Keratinocyte (primary cell): ENCODE data around the gene CARD6. TPM values are rescaled to one million over a fixed set of nuclear protein-coding genes. Genes with fewer than 3 reads are reported as not detected.
"Not testable (repeated sequence)": the region's sequence is repeated elsewhere in the genome, so short reads cannot be mapped to it uniquely, and the experiment has no call there.

Source experiments
- DNase-seq: peaks from one replicate; pipeline ENCODE4 v3.0.0-alpha.2; 2011; ENCODE audit warnings: low read depth, missing footprints, low spot score
- FAIRE-seq: peaks from 2 replicates; lab custom pipeline; 2011; peaks lifted over from hg19 to GRCh38; lab: Jason Lieb, UNC
- H2AFZ ChIP-seq: 2 replicates; pipeline ENCODE4 v1.6.0; 2012; ENCODE audit warnings: low read length, control low read depth, inconsistent platforms; ENCODE audit not compliant: control insufficient read depth
- H3K27ac ChIP-seq: 2 replicates; pipeline ENCODE4 v1.5.1; 2011; ENCODE audit warnings: low read length; ENCODE audit not compliant: control insufficient read depth, insufficient read depth
- H3K27me3 ChIP-seq: 3 replicates; pipeline ENCODE4 v1.6.0; 2011; ENCODE audit warnings: low read length; ENCODE audit not compliant: control insufficient read depth, insufficient read depth; ENCODE audit errors: extremely low read depth
- H3K36me3 ChIP-seq, 2 experiments: 2 replicates in 1 of 2; 3 replicates in 1 of 2; pipeline ENCODE4 v1.5.1; 2011; ENCODE audit warnings: low read length in 2 of 2, mild to moderate bottlenecking in 1 of 2; ENCODE audit not compliant: control insufficient read depth in 2 of 2, insufficient read depth in 2 of 2; ENCODE audit errors: extremely low read depth in 1 of 2
- H3K4me1 ChIP-seq: 3 replicates; pipeline ENCODE4 v1.5.1; 2011; ENCODE audit warnings: low read length; ENCODE audit not compliant: control insufficient read depth, insufficient read depth; ENCODE audit errors: extremely low read depth
- H3K4me2 ChIP-seq: 3 replicates; pipeline ENCODE4 v1.6.0; 2011; ENCODE audit warnings: low read depth, low read length; ENCODE audit not compliant: control insufficient read depth, insufficient read depth; ENCODE audit errors: extremely low read depth
- H3K4me3 ChIP-seq, 3 experiments: fragments of 200-600 bp in 1 of 3; sonication (generic) in 1 of 3; 2 replicates in 2 of 3; 3 replicates in 1 of 3; pipeline ENCODE4 v1.5.1; 2011 to 2016; ENCODE audit warnings: low read length in 3 of 3, mild to moderate bottlenecking in 3 of 3, control low read depth in 2 of 3, inconsistent platforms in 1 of 3, low read depth in 1 of 3, mixed read lengths in 1 of 3, mixed run types in 1 of 3, moderate library complexity in 1 of 3; ENCODE audit not compliant: control insufficient read depth in 2 of 3, insufficient read depth in 2 of 3; ENCODE audit errors: extremely low read depth in 1 of 3
- H3K79me2 ChIP-seq: 2 replicates; pipeline ENCODE4 v1.6.0; 2012; ENCODE audit warnings: low read length; ENCODE audit not compliant: control insufficient read depth, insufficient read depth
- H3K9ac ChIP-seq: 3 replicates; pipeline ENCODE4 v1.6.0; 2011; ENCODE audit warnings: low read length; ENCODE audit not compliant: control insufficient read depth, insufficient read depth; ENCODE audit errors: extremely low read depth
- H3K9me1 ChIP-seq: 3 replicates; pipeline ENCODE4 v1.6.0; 2011; ENCODE audit warnings: low read length; ENCODE audit not compliant: control insufficient read depth, insufficient read depth; ENCODE audit errors: extremely low read depth
- H3K9me3 ChIP-seq: 2 replicates; pipeline ENCODE4 v1.5.1; 2012; ENCODE audit warnings: low read depth, low read length; ENCODE audit not compliant: control insufficient read depth
- H4K20me1 ChIP-seq: 3 replicates; pipeline ENCODE4 v1.6.0; 2011; ENCODE audit warnings: low read length; ENCODE audit not compliant: control insufficient read depth, insufficient read depth; ENCODE audit errors: extremely low read depth
- EZH2 ChIP-seq: IDR thresholded peaks from one replicate; pipeline ENCODE4 v1.6.1; 2012; ENCODE audit warnings: inconsistent platforms, mild to moderate bottlenecking, low read length, moderate library complexity
- dilution Hi-C: fragments of 300-500 bp; cut with MboI; formaldehyde crosslinking; loops from one replicate; pipeline ENCODE4 v1.7.0; 2020; ENCODE audit warnings: low sequenced_read_pairs; ENCODE audit not compliant: extremely low pct_ligation_motif_present
- polyA plus RNA-seq, 5 experiments: library from polyadenylated mRNA; depleted of rRNA in 3 of 5; stranded (reverse) in 3 of 5; stranded (forward) in 1 of 5; unstranded in 1 of 5; fragments of >200 nt; gene quantifications; 1 replicate in 1 of 5; 2 replicates in 3 of 5; 3 replicates in 1 of 5; pipeline versions ENCODE4 v1.2.1 to v1.2.3, GENCODE V29; 2011 to 2012; ENCODE audit warnings: missing spikeins in 2 of 5, low read depth in 1 of 5, low replicate concordance in 1 of 5
- TF ChIP-seq, protein P1 (sequence below), 3 experiments: IDR thresholded peaks in 1 of 3; conservative IDR thresholded peaks in 1 of 3; optimal IDR thresholded peaks in 1 of 3; 2 replicates in 2 of 3; 3 replicates in 1 of 3; pipeline versions ENCODE3 to v1.5.1; 2011; ENCODE audit warnings: low read length in 3 of 3, mild to moderate bottlenecking in 3 of 3, moderate library complexity in 2 of 3, control low read depth in 1 of 3, inconsistent platforms in 1 of 3; ENCODE audit not compliant: insufficient read depth in 2 of 3; ENCODE audit errors: extremely low read depth in 1 of 3

CARD6 gene
- polyA plus RNA-seq, 1 donor (not counting 4 experiments of a cell fraction or from before 2014, with no cell fraction given) = 4.4 TPM

DNA sequence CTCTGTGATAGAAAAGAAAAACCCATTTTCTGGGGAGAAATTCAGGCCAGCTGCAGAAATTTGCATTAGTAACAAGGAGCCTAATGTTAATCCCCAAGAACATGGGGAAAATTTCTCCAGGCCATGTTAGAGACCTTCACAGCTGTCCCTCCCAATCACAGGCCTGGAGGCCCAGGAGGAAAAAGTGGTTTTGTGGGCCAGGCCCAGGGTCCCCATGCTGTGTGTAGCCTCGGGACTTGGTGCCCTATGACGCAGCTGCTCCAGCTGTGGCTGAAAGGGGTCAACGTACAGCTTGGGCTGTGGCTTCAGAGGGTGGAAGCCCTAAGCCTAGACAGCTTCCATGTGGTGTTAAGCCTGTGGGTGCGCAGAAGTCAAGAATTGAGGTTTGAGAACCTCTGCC is 41.1 kb downstream of the CARD6 start:
- TF ChIP-seq, protein P1, sequence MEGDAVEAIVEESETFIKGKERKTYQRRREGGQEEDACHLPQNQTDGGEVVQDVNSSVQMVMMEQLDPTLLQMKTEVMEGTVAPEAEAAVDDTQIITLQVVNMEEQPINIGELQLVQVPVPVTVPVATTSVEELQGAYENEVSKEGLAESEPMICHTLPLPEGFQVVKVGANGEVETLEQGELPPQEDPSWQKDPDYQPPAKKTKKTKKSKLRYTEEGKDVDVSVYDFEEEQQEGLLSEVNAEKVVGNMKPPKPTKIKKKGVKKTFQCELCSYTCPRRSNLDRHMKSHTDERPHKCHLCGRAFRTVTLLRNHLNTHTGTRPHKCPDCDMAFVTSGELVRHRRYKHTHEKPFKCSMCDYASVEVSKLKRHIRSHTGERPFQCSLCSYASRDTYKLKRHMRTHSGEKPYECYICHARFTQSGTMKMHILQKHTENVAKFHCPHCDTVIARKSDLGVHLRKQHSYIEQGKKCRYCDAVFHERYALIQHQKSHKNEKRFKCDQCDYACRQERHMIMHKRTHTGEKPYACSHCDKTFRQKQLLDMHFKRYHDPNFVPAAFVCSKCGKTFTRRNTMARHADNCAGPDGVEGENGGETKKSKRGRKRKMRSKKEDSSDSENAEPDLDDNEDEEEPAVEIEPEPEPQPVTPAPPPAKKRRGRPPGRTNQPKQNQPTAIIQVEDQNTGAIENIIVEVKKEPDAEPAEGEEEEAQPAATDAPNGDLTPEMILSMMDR (optimal IDR thresholded peaks at IDR 0.05 in 1 of 3, IDR thresholded peaks at IDR 0.05 in 1 of 3, conservative IDR thresholded peaks at IDR 0.05 in 1 of 3; ENCODE audit: extremely low read depth in 1 of 3, insufficient read depth in 2 of 3, low read length in 3 of 3) = no peak
- TF ChIP-seq EZH2 = no peak
- Histone ChIP-seq H3K27me3 (no peaks in the 10 kb centered on the region), H3K27ac (no peak overlapping the region), H3K4me3 (no peak overlapping the region), H3K9ac (no peak overlapping the region), H3K9me3 (peaks cover 5% of the 10 kb centered on the region), H2AFZ (no peak overlapping the region), H3K4me2 (no peak overlapping the region), H3K4me1 (no peaks in the 10 kb centered on the region), H3K79me2 (no peaks in the 10 kb centered on the region), H4K20me1 (no peaks in the 10 kb centered on the region), H3K9me1 (no peaks in the 10 kb centered on the region), H3K36me3 (no peaks in the 10 kb centered on the region)
- no peak for FAIRE-seq
- dilution Hi-C loops = no loop called here
- no peak for DNase-seq

DNA sequence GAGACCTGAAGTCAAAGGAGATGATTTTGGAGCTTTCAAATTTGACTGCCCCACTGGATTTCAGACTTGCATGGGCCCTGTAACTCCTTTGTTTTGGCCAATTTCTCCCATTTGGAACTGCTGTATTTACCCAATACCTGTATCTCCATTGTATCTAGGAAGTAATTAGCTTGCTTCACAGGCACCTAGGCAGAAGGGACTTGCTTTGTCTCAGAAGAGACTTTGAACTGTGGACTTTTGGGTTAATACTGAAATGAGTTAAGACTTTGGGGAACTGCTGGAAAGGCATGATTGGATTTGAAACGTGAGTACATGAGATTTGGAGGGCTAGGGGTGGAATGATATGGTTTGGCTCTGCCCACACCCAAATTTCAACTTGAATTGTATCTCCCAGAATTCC is 41.9 kb downstream of the CARD6 start:
- H3K27ac ChIP-seq, H2AFZ ChIP-seq, H4K20me1 ChIP-seq, H3K4me2 ChIP-seq, H3K9me3 ChIP-seq, H3K27me3 ChIP-seq, H3K36me3 ChIP-seq, H3K79me2 ChIP-seq, H3K9ac ChIP-seq, H3K4me1 ChIP-seq, H3K4me3 ChIP-seq, FAIRE-seq, DNase-seq, dilution Hi-C loops, H3K9me1 ChIP-seq: not testable (repeated sequence)

DNA sequence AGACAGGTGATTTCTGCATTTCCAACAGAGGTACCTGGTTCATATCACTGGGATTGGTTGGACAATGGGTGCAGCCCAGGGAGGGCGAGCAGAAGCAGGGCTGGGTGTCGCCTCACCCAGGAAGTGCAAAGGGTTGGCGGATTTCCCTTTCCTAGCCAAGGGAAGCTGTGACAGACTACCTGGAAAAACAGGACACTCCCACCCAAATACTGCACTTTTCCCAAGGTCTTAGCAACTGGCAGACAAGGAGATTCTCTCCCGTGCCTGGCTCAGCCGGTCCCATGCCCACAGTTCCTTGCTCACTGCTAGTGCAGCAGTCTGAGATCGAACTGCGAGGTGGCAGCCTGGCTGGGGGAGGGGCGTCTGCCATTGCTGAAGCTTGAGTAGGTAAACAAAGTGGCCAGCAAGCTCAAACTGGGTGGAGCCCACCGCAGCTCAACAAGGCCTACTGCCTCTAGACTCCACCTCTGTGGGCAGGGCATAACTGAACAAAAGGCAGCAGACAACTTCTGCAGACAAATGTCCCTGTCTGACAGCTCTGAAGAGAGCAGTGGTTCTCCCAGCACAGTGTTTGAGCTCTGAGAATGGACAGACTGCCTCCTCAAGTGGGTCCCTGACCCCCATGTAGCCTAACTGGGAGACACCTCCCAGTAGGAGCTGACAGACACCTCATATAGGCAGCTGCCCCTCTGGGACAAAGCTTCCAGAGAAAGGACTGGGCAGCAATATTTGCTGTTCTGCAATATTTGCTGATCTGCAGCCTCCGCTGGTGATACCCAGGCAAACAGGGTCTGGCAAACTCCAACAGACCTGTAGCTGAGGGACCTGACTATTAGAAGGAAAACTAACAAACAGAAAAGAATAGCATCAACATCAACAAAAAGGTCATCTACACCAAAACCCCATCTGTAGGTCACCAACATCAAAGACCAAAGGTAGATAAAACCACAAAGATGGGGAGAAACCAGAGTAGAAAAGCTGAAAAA is 54.6 kb downstream of the CARD6 start:
- H3K9ac ChIP-seq, H3K9me3 ChIP-seq, DNase-seq, H3K9me1 ChIP-seq, H3K4me1 ChIP-seq, H2AFZ ChIP-seq, H3K27ac ChIP-seq, H4K20me1 ChIP-seq, H3K4me2 ChIP-seq, H3K27me3 ChIP-seq, H3K79me2 ChIP-seq, H3K4me3 ChIP-seq, dilution Hi-C loops, FAIRE-seq, H3K36me3 ChIP-seq: not testable (repeated sequence)
